HuH-7 (cell line): ENCODE data around the gene IQCE.
"Not testable (repeated sequence)": the region's sequence is repeated elsewhere in the genome, so short reads cannot be mapped to it uniquely, and the experiment has no call there.

Source experiments
- DNase-seq: peaks from one replicate; pipeline ENCODE4 v3.0.0; 2011; ENCODE audit warnings: low spot score

IQCE gene

DNA sequence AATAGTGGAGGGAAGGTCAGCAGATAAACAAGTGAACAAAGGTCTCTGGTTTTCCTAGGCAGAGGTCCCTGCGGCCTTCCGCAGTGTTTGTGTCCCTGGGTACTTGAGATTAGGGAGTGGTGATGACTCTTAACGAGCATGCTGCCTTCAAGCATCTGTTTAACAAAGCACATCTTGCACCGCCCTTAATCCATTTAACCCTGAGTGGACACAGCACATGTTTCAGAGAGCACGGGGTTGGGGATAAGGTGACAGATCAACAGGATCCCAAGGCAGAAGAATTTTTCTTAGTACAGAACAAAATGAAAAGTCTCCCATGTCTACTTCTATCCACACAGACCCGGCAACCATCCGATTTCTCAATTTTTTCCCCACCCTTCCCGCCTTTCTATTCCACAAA is 25.2 kb upstream of the IQCE start:
- DNase-seq: not testable (repeated sequence)

DNA sequence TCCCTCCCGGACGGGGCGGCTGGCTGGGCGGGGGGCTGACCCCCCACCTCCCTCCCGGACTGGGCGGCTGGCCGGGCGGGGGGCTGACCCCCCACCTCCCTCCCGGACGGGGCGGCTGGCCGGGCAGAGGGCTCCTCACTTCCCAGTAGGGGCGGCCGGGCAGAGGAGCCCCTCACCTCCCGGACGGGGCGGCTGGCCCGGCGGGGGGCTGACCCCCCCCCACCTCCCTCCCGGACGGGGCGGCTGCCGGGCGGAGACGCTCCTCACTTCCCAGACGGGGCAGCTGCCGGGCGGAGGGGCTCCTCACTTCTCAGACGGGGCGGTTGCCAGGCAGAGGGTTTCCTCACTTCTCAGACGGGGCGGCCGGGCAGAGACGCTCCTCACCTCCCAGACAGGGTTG is 24.6 kb upstream of the IQCE start:
- not testable (repeated sequence) for DNase-seq

DNA sequence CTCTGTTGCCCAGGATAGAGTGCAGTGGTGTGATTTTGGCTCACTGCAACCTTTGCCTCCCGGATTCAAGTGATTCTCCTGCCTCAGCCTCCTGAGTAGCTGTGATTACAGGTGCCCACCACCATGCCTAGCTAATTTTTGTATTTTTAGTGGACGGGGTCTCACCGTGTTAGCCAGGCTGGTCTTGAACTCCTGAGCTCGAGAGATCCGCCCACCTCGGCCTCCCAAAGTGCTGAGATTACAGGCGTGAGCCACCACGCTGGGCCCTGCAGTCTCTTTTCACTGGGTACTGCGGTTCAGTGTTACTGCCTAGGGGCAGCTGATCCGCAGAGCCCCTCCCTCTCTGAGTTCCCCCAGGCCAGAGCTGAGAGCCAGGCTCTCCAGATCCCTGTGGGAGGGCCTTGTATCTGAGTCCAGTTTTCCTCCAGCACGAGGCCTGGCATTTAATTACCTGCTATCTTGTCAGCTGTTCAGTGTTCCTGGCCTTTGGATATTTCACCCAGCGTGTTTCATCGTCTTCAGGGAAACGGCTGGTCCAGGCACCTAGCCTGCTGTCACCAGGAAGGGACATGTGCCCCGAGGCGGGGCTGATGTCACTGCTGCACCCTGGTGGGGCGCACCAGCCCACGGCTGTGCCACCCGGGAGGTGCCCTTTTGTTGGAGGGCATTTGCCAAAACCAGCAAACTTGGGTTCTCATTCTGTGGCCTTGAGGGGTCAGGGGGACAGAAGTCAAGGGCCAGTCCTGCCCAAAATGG is 22.7 kb upstream of the IQCE start:
- DNase-seq: not testable (repeated sequence)

DNA sequence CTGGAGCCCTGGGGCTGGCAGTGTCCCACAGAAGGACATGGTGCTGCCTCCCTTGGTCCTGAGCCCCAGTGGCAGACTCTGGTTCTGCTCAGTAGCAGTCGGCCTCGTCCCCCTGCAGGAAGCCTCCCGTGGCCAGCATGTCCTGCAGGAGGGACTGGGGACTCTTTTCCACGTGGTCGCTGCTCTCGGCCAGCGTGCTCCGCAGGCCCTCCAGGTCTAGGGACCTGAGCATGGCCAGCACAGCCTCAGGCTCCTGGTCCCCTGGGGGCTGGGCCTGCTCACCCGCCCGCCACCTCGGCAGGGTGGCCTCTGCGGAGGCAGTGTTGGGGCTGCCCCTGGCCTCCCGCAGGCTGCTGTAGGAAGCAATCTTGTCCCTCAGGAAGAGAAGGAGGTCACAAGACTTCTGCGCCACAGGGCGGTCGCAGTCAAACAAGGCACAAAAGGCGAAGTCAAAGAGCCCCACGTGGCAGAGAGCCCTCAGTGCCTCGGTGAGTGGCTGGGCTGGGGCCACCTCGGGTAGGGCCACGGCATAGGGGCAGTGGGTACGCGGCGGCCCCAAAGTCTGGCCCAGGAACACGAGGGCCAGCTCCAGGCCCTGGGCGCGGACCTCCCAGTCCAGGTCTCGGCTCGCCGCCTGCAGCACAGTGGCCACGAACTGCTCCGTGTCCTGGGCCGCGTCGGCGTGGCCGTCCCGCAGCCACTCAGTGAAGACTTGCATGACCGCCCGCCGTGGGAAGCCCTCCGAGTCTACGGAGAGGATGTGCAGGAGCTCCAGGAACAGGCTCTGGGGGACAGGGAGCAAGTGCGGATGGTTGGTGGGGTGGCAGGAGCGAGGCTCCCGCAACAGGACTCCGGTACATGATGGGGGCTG is 20.6 kb upstream of the IQCE start:
- no peak for DNase-seq

DNA sequence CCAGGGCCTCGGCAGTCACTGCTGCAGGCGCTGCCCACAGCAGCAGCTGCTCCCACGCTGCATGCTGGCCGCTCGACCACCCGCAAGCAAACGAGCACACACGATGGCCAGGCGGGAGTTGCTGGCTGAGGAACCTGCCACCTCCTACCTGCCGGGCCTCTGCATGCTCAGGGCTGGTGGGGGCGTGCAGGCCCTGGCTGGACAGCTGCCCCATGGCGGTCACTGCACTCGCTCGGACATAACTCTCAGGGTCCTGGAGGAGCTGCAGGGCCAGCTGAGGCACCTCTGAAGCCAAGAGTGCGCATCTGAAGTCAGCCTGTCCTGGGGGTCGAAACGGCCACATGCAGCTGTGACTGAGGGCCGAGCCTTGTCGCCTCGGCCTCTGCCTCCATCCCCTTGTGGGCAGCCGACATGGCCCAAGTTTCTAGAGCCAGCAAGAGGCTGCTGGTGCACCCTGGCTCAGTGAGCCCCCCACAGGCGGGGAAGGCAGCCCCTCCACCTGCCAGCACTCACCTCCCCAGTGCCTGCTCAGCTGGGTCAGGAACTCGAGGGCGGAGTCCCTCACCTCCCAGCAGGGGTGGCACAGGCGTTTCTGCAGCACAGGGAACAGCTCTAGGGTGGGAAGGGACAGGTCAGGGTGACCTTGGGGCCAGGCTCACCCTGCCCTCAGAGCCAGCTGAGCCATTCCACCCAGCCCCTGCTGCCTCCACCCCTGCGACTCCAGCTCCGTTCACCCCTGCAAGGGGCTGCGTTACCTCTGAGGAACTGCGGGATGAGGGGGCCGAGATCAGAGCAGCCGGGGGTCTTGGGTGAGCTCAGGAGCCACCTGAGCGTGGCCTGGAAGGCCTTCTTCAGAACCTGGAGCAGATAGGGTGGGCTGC is 19.5 kb upstream of the IQCE start:
- no peak for DNase-seq

DNA sequence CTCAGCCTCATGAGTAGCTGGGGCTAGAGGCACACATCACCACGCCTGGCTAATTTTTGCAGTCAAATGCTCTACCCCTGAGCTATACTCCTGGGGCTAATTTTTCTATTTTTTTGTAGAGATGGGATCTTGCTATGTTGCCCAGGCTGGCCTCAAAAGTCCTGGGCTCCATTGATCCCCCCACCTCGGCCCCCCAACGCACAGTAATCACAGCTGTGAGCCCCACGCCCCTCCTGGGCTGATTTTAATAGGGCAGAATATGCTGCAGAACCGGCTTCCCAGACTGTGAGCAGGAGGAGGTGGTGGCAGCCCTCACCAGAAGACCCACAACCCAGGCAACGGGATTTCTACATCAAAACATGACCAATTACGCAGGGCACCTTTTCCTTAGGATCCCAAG is 18.6 kb upstream of the IQCE start:
- DNase-seq: no peak

DNA sequence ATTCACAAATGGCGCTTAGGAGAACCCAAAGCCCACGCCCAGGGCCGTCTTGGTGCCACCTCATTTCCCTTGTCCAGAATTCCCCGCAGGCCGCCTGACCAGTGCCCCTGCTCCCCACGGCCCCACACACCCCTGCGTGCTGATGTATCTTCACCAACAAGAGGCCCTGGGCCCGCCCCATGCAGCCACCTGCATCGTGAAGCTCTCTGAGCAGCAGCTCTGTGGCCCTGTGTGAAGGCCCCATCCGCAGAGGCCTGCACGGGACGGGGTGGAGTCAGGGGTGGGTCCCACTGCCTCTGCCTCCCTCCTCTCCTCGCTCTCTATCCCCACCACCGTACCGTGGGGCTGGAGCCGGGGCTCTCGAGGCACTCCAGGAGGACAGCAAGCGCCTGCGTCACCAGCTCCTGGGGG is 18.1 kb upstream of the IQCE start:
- DNase-seq: no peak

DNA sequence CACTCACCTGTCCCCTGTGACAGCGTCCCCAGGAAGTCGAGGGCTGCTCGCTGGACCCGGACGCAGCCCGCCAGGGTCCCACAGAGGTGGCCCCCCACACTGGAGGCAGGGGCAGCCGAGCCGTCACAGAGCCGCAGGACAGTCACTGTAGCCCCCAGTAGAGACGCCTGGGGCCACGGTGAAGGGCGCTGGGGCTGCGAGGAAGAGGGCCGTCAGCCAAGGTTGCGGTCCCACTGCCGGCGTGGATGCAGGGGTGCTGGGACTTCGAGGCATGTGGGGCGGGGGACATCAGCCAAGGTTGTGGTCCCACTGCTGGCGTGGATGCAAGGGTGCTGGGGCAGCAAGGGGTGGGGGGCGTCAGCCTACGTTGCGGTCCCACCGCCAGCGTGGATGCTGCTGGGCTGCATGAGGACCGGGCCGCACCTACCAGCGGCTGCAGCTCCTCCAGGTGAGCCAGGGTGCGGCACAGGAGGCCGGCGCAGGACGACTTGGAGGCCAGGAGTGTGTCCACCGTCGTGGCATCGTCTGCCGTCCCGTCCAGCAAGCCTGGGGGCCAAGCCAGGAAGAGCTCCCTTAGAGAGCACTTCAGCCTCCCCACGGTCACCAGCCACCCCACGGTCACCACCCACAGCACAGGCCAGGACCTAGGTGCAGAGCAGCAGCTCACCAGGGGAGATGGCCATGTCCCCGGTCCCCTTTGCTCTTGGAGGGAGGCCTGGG is 17.3 kb upstream of the IQCE start:
- DNase-seq: no peak

DNA sequence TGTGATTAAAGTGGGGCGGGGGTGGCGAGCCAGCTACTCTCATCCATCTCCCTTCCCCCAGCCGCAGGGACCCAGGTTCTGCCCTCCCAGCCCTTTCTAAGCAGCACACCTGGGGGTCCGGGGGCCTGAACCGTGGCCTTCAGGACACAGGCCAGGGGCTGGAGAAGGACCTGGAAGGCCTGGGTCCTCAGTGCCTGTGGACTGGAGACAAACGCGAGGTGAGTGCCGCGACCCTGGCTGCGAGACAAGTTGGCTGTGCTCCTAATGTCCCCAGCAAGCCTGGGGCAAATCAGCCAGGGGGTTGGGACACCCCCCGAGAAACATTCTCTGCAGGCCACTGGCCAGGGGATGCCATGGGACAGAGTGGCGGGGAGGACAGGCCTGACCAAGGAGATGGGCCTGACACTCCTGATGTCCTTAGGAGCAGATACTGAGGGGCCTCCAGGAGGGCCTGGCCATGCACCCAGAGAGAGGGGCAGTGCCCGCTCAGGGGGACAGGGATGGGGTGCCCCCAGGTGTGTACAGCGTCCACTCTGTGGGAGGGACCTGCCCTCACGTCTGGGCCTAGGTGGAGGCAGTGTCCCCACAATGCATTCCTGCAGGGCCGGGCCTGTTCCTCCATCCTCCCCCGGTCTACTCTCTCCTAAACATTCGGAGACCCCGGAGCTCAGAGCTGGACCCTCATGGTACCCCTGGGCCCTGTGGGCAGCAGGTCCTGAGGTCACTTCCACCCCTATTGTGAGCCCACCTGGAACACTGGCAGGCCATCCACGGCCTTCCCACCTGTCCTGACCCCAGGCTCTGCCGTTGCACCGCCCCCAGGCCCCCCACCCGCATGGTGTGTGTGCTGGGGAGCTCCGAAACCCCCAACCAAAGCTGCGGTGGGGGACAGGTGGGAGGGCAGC is 16.5 kb upstream of the IQCE start:
- DNase-seq: no peak

DNA sequence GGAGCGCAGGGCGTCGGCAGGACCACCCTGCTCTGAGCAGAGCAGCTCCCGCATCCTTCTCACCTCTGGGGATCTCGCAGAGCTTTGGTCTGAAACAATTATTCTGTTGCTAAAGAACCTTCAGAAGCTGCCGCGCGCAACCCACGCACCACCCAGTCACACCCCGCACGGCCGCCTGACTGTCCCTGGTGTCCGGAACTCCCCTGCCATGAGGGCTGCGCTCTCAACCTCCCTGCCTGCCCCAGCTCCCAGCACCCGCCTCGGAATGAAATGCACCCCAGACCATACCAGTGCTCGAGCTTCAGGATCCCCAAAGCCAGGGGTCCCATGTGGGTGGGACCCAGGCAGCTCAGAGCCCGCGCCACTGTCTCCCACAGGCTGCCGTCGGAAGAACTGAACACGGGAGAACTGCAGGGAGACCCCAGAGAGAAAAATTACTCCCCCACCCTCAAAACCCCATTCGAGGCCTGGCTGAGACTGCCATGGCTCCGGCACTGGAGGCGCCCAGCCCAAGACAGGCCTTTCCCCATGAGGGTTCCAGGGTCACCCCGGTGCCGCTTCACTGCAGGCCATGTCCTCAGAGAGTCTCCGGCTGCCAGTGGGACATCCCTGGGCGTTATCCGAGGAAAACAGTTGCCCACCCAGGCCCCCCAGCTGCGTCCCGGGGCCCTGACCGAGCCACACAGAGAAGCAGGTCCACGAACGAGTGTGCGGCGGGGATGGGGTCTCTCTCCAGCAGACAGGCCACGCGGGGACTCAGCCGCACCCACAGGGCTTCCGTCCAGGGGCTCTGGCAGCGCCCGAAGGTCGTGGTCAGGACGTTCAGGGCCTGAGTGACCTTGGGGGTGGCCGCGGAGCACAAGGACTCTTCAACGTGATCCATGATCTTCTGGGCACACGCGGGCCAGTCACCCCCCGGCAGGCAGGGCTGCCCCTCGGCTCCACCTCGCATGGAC is 15.6 kb upstream of the IQCE start:
- DNase-seq: no peak

DNA sequence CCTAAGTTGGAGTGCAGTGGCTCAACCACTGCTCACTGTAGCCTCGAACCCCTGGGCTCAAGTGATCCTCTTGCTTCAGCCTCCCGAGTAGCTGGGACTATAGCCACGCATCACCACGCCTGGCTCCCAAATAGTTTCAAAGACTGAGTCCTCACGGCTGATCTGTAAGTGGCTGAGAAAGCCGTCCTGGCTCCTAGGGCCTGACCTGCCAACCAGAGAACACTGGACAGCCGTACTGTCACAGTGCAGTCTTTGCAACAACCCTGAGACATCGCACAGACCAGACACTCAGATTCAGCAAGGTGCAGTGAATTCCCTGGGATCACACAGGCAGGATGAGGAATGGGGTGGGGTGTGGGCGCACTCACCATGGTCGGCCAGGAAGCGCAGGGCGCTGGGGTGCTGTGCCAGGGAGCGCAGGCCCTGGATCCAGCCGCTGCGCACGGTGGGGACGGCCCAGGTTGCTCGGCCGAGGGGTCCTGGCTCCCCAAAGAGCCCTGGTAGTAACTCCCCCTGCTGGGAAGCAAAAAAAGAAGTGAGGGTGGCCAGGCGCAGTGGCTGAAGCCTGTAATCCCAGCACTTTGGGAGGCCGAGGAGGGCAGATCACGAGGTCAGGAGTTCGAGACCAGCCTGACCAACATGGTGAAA is 14.1 kb upstream of the IQCE start:
- DNase-seq: no peak

DNA sequence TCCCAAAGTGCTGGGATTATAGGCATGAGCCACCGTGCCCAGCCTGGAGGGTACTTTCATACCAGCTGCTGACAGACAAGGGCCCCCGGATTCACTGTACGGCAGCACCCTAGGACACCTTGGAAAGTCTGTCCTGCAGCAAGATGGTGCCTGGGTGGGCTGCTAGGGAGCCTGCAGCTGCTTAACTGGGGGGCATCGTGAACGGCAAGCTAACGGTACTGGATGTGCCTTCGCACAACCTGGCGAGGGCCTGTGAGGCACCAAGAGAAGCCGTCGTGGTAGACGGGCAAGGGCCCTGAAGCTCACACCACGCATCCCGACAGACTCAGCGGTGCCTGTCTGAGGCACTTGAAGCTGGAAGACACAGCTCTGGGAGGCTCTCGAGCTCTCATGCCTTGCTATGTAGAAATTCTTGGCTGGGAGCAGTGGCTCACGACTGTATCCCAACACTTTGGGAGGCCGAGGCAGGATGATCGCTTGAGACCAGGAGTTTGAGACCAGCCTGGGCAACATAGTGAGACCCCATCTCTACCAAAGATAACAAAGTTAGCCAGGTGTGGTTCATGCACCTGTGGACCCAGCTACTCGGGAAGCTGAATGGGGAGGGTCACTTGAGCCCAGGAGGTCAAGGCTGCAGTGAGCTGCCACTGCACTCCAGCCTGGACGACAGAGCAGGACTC is 12.9 kb upstream of the IQCE start:
- DNase-seq: no peak

DNA sequence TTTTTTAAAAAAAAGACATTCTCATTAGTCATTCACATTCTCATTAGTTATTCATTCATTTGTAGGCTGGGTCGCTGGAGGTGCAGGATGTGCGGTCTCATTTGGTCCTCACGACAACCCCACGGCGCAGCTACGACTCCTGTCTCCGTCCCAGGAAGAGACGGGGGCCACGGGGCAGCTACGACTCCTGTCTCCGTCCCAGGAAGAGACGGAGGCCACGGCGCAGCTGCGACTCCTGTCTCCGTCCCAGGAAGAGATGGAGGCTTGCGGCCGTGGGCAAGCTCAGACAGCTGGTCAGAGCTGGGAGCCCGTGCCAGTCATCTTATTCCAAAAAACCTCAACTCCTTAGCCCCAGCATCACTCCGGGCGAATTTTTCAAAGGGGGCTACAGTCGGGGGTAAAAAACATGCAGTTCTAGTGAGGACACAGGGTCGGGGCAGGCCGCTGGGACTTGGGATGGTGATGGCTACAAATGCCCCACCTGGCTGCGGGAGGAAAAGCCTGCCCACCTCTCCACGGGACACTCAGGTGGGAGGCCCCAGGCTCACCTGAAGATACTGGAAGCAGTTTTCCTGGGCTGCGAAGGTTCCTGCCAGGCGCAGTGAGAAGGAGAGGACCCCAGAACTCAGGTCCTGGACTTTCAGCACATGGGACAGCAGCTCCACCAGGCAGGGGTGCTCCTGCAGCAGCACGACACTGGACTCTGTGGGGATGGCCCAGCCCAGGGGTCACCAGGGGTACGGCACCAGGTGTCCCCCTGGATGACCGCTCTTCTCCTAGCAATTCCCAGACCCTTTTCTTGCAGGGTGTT is 11.8 kb upstream of the IQCE start:
- DNase-seq: no peak

DNA sequence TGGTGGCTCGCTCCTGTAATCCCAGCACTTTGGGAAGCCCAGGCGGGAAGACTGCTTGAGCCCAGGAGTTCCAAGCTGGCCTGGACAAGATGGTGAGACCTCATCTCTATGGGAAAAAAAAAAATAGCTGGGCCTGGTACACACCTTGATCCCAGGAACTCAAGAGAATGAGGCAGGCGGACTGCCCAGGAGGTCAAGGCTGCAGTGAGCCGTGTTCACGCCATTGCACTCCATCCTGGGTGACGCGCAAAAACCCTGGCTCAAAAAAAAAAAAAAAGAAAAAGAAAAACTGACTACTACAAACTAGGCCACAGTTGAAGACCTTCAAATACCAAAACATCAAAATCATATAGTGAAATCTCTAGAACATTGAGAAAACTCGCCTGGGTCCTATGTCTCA is 7.4 kb upstream of the IQCE start:
- DNase-seq: no peak

DNA sequence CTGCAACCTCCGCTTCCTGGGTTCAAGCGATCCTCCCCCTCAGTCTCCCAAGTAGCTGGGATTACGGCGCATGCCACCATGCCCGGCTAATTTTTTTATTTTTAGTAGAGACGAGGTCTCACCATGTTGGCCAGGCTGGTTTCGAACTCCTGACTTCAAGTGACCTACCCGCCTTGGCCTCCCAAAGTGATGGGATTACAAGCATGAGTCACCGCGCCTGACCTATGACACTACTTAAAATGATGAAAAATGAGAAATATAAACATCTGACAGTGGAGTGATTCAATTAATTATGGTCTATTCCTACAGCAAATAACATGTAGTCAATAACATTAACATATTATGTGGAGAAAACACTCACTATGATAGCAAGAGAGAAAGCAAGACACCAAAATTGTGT is 5.7 kb upstream of the IQCE start:
- DNase-seq: no peak

DNA sequence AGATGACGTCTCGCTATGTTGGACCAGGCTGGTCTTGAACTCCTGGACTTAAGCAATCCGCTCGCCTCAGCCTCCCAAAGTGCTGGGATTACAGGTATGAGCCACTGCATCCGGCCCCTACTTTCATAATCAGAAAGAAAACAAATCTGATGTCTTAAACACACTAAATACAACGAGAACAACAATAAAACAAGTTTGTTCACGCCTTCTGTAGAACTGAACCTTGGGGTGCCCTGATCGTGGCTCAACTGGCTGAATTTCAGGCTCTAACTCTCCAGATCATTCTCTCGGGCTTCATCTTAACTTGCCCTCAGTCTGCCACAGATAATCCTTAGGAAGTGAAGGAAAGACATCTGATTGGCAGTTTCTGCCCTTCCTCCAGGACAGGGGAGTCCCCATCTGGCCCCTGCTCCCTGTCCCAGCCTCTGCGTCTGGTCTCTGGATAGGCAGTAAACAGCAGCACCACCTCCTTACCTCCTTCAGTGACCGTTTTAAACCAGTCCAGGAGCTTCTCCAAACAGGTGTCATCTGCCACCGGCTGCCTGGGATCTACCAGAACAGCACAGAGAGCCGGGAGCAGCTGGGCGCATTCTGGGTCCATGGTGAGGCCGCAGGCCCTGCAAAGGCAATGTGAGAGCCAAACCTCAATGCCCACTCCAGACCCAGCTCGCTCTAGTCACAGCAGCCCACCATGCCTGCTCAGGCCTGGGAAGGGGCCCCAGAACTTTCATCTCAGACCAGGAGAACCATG is 4.8 kb upstream of the IQCE start:
- DNase-seq: no peak

DNA sequence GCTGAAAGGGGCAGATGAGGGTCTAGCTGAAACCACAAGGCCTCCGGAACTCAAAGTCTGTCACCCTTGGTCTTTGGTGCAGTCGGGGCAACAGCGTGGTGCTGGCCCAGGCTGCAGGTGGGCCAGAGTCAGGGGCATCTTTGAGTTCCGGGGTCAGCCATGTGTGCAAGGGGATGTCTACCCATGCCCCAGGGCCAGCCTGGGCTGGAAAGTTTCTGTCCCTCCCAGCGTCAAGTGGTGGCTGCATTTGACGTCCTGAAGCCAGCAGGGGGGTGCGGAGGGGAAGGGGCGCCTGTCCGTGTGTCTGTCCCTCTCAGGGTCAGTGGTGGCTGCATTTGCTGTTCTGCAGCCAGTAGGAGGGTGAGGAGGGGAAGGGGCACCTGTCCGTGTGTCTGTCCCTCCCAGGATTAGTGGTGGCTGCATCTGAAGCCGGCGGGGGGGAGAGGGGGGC is 4.1 kb upstream of the IQCE start:
- no peak for DNase-seq
